GM12873 (cell line): Measurements from ENCODE around the gene PRTN3.
A peak's percentile ranks its signal among the peaks of the same experiment; 100 is the strongest.

Experiments used
- TF ChIP-seq, protein P1 (sequence below): IDR thresholded peaks from 2 replicates; pipeline ENCODE4 v1.5.1; 2012; ENCODE audit warnings: low read depth, mild to moderate bottlenecking, moderate library complexity, low read length, control low read depth; ENCODE audit not compliant: insufficient read depth; ENCODE audit errors: missing control alignments

The PRTN3 gene

GRCh38 chr19:870314-870713 lies 29.5 kb downstream of the PRTN3 start:
- TF ChIP-seq, protein P1, sequence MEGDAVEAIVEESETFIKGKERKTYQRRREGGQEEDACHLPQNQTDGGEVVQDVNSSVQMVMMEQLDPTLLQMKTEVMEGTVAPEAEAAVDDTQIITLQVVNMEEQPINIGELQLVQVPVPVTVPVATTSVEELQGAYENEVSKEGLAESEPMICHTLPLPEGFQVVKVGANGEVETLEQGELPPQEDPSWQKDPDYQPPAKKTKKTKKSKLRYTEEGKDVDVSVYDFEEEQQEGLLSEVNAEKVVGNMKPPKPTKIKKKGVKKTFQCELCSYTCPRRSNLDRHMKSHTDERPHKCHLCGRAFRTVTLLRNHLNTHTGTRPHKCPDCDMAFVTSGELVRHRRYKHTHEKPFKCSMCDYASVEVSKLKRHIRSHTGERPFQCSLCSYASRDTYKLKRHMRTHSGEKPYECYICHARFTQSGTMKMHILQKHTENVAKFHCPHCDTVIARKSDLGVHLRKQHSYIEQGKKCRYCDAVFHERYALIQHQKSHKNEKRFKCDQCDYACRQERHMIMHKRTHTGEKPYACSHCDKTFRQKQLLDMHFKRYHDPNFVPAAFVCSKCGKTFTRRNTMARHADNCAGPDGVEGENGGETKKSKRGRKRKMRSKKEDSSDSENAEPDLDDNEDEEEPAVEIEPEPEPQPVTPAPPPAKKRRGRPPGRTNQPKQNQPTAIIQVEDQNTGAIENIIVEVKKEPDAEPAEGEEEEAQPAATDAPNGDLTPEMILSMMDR: no peak

DNA sequence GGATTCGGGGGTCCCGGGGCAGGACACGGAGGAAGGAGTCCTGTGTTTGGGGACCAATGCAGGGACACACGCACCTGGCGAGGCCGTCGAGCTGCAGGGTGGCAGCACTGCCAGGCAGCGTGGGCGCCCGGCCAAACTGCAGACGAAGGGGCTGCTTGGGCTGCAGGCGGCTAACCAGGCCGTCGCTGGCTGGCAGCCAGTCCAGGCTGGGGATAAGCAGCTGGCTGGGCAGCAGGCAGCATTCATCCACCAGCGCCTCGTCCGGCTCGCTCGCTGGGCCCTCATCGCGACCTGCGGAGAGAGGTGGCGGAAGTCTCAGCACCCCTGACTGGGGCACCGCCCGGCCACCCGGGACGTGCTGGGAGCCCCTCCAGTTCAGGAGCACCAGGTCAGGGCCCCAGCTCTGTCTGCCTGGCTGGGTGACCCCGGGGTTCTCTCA lies 30.2 kb downstream of the PRTN3 start:
- TF ChIP-seq, protein P1: no peak

GRCh38 chr19:871446-872265 lies 30.9 kb downstream of the PRTN3 start:
- TF ChIP-seq, protein P1: no peak

DNA sequence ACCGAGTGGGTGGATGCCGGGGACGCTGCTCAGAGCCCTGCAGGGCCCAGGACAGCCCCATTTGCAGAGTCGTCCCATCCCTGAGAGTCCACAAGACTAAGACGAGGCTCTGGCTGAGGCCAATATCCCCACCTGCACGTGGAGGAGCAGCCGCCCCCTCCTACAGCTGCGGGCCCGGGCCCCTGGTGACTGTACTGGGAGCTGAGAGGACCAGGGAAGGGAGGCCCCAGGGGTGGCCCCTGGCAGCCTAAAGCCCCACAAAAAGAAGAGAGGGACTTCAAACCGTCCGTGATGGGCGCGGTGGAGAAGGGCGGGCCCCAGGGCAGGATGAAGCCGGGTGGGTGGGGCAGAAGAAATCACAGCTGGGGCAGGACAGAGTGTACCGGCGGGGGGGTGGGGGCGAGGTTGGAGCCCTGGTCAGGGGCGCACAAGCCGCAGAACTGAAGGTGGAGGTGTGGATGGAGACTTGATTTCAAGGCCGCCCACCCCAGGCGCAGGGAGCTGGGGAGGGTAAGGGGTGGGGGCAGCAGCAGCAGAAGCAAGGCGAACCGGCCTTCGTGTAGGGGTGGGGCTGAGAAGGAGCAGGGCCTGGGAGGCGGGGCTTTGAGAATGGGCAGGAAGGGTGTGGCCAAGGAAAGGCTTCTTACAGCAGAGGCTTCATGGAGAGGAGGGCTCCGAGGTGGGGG lies 31.6 kb downstream of the PRTN3 start:
- TF ChIP-seq, protein P1: no peak

DNA sequence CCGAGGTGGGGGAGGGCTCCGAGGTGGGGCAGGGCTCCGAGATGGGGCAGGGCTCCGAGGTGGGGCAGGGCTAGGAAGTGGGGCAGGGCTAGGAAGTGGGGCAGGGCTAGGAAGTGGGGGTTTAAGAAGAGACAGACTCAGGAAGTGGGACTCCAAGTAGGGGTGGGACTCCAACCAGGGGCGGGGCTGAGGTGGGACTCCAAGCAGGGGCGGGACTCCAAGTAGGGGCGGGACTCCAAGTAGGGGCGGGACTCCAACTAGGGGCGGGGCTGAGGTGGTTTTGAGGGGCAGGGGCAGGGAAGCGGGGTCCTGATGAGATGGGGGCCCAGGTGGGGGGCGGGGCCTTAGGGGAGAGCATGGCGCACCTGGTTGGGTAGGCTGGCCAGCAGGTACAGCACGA lies 32.3 kb downstream of the PRTN3 start:
- TF ChIP-seq, protein P1: no peak

DNA sequence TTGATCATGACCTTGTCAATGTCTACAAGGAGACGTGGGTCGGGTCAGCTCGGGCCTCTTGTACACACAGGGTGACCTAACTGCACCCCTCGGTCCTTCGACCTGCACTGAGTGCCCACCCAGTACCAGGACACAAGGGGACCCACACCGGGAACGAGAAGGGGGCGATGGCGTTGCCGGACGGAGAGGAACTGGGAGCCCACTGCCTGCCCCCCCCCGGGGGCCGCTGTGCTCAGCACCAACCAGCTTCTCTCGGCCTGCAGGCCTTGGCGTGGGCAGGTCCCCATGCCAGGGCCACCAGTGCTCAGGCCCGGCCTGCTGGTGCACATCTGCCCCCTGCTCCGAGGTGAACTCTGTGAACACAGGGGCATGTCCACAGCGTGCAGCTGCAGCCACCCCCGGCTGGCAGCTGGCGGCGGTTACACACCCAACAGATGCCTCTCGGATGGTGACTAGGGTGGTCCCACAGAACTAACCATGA lies 32.8 kb downstream of the PRTN3 start:
- TF ChIP-seq, protein P1: no peak

DNA sequence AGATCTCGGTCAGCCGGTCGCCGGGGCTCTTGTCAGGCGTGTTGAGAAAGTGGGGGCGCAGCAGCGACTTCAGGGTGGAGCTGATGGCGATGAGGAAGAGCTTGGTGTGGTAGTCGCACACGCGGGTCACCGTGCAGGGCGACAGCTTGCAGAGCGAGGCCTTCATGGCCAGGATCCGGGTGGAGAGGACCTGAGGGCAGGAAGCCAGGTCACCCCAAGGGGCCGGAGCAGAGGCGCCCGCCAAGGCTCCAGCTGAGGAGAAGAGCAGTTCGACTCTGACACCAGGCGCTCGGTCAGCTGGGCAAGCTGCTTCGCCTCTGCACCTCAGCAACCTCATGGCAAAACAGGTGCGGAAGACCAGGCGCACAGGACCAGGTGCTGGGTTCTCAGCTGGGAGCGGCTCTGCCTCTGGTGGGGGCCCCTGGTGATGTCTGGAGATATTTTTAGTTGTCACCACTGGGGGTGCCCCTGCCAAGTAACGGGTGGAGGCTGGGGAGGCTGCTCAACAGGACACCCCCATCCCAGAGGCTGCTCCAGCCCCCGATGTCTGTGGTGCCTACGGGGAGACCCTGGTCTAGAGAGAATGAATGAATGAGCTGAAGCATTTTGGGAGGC lies 34.6 kb downstream of the PRTN3 start:
- TF ChIP-seq, protein P1: peak; percentile 7
